Kidney glomerular epithelial cell (primary cell): ENCODE measurements around the gene GSG1L.

Source experiments
- DNase-seq: peaks from one replicate; lab custom pipeline; 2025; lab: John Stamatoyannopoulos, UW

The GSG1L gene

DNA sequence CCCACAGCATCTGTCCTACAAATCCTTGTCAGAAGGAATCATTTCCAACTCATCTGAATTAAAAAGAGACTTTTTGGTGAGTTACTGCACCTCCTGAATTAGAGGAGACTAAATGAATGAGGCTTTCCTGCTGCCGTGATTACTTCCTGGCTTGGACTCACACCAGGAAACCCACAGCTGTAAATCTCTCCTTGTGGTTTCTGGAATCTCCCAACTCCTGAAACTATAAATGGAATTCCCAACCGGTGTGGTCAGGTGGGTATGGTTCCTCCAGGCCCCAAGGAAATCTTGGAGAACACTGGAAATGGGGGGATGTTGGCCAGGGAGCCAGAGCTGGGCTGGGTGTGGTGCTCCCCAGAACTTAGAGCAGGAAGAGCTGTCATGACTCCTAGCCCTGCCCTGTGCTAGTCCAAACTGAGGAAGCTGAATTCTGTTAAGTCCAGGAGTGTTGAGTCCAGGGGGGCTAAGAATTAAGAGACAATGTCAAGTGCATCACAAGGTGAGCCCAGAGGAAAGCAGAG is 216.4 kb downstream of the GSG1L start:
- peak; percentile 38 for DNase-seq

DNA sequence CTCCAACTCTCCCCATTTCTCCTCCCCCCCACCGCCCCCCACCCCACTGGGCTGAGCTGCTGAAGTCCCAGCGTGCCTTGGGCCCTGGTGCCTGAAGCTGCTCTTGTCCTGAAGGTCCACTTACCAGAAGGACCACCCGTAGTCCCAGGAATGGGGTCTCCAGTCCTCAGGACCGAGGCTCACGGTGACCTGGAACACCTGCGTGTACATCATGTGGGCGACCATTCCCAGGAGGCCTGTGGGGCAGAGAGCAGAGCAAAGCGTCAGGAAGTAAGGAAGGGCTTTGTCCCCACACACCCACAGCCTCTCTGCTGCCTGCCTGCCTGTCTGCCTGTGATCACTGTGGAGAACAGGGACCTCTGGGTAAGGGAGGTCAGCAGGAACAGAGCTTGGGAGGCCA is 218.7 kb downstream of the GSG1L start:
- DNase-seq, result no peak

DNA sequence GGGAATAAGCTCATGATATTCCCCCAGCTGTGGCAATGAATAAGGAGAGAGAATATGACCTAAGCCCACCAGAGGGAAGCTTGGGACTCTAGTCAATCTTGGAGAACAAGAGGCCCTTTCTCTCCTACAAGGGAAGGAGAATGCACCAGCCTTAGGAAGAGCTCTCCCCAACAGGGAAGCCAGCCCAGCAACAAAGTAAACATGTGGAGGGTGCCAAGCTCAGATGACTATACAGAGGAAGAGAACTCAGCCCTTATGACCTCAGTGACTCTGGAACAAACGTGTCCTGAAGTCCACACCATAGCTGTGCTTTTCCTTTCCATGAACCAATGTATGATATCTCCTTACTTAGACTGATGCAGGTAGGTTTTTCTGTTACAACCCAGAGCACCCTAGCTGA is 219.7 kb downstream of the GSG1L start:
- no peak for DNase-seq

DNA sequence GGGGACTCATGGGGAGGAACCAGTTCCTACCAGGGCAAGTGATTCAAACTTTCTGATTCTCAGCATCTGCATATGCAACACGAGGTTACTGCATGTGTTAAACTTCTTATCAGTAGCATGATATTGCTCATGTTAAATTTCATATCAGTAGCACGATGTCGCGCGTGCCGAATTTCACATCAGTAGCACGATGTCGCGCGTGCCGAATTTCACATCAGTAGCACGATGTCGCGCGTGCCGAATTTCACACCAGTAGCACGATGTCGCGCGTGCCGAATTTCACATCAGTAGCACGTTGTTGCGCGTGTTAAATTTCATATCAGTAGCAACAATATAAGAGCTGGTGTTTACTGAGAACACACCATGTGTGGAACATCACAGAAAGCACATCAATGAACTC is 221.6 kb downstream of the GSG1L start:
- DNase-seq, result no peak

DNA sequence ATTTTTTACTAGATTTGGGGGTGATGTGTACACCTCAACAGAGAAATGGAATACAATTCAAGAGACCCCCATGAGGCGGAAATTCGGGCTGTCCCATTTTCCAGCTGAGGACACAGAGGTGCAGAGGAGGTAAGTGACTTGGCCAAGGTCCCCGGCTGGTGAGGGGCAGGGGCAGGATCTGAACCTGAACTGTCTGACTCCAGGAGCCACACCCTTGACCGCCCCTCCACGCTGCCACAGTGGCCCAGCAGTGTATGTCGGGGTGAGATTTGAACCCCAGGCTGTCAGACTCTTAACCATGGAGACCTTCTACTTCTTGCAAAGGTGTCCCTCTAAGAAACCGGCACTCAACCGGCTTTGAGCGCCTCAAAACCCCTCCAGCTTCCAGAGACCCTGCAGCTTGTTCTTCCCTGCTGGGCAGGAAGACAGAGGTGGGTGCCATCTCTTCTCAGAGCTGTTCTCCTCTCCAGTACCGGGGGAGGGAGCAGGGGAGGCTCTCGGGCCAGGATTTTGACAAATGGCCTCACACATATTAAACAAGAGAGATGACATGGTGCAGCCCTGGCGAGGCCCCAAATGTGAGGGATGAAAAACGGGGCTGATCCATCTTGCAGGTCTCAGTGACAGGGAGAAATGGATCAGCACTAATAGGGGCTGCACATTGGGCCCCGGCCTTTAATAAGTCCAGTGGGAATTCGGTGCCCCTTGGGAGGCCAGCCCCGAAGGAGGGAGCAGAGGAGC is 222.3 kb downstream of the GSG1L start:
- no peak for DNase-seq

DNA sequence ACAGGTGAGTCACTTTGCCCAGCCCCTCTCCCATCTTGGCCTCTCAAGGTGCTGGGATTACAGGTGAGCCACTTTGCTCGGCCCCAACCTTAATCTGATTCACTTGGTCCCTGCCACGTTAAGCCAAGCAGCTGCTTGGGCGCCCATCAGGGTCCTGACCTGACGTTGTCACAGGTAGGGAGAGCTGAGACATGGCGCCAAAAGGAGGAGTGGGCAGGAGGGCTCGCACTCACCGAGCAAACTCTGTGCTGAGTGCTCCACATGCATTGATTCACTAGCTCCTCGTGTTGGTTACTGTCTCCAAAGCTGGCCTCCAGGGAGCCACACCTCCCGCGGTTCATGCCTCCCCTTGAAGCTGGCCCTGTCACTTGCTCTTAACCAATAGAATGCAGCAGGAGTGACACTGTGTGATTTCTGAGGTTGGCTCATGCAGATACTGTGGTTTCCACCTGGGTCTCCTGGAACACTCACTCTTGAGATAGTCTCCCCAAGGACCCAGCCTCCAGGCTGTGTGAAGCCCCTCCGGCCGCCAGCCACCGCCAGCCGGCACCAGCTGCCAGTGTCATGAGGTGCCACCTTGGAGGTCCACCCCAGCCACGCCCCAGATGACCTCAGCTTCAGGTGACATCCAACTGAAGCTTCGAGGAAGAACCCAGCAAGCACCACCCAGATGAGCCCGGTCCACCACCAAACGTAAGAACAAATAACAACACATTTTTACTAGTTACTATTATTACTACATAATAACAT is 223.0 kb downstream of the GSG1L start:
- no peak for DNase-seq

DNA sequence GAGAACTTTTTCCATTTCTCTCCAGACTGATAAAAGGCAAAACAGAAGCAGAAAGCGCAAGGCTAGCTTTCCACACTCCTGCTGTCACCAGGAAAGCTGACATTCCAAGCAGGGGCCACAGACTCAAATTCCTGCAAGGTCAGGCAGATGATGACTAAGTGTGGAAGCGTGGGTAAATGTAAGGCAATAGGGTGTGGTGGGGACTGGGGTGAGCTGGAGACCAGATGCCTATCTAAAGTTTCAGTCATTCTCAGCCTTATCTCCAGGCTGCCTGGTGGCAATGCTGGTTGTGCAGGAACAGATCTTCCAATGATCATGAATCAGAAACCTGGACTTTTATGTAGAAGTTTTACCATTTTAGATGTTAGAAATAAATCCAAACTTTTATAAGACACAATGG is 224.1 kb downstream of the GSG1L start:
- no peak for DNase-seq

DNA sequence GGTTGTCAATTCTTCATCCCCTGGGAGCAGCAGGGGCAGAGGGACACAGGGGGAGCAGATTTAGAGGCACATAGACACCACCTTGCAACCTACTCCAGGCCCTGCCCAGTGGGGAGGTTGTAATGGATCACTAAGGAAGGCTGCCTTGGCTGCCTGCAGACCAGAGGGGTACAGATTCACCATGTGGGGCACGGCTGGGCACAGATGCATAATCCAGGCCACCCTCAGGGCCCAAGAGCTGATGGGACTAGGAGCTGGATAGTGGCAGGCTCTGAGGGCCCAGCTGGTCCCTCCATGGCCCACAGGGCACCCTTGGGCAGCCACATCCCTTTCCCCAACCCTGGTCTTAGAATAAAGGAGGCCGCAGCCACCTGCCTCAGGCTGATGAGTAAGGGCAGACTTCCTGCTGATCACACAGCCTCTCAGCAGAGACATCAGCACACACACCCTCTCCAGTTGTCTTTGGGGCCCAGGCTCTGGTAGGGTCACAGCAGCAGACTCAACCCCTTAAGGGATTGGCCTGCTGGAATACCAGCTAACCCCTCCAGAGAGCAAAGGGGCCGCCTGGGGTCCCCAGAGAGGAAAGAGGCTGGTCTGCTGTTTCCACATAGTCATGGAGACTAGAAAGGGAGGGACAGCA is 224.9 kb downstream of the GSG1L start:
- no peak for DNase-seq

DNA sequence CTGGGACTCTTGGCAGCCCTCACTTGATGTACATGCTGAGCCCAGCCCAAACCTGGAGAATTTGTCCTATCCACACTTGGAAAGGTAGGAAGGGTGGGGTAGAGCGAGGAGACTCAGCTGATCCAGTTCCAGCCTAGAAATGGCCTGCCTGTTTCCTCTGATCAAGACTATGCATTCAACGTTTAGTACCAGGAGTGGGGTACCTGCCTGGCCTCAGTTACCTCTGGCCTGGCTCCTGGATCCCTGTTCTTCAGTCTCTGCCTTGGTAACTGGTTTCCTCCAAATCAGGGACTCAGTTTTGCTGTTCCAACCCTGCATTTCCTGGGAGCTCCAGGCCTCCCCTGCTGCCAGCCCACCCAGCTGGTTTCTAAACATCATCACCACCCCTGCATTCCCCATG is 233.5 kb downstream of the GSG1L start:
- DNase-seq, result no peak

DNA sequence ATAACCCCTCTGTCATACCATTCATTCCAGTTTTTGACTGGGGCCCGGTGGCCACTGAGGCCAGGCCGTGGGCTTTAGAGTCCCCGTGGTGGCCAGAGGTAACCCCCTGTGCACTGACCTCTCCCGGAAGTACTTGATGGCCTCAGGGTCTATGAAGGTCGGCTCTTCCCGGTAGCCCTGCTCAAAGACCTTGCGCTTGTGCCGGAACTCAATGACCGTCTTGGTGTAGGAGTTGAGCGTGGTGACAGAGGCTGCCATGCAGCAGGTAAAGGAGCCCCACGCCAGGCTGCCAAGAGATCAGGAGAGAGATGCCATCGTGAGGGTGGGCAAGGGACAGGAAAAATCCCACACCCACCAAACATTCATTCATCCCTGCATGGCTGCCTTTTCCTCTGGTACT is 234.8 kb downstream of the GSG1L start:
- DNase-seq, result no peak

DNA sequence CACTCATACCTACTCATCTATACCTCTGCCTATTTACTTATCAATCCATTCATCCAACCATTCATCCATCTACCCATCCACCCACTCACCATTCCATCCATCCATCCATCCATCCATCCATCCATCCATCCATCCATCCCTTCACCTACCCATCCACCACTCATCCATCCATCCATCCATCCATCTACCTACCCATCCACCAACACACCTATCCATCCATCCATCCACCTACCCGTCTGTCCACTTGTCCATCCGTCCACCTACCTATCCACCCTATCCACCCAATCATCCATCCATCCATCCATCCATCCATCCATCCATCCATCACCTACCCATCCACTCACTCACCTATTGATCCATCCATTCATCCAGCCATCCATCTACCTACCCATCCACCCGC is 235.7 kb downstream of the GSG1L start:
- no peak for DNase-seq

DNA sequence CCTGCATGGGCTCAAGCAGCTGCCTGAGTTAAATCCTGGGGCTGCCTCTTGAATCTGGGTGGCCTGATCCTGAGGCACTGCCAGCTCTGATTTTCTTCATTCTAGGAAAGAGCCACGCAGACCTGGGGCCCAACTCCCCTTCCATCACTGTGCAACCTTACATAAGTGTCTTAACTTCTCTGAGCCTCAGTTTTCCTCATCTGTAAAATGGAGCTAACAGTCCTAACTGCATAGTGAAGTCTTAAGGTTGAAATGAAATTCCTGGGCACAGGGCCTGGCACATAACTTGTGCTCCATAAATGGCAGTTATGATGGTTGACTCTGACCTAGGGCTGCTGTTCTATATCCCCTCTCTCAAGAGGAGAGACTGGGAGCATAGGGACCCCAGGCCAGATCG is 236.6 kb downstream of the GSG1L start:
- DNase-seq, result no peak

DNA sequence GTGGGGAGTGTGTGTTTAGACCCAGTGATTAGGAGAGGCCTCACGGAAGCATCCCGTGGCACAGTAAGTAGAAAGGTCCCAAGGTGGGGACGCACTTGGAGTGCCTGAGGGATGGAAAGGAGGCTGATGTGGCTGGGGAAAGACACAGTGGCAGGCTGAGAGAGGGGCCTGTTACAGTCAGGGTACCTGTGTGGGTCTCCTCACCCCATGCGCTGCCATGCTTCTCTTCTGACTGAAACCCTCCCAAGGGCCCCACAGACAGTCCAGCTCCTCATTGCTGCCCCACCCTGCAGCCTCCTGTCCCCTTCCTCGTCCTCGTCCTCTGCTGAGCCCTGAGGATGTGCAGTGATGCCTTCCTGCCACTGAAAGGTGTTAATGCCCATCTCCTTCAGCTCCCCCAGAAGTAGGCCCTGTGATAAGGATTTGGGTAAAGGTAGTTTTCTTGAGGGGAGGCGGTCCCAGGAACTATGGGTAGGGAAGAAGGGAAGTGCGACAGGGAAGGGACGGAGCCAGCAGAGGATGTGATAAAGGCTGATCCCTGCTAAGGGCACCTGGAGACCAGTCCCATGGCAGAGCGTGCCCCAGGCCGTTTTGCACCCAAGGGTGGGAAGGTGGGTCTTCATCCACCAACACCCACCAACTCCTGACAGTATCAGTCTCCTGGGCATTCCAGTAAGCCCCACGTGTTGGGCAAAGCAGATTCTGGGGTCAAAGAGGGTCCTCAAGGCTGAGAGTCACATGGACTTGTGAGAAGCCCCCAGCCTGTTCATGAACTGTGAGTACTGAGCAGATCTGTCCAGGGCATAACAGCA is 237.2 kb downstream of the GSG1L start:
- DNase-seq, result no peak

DNA sequence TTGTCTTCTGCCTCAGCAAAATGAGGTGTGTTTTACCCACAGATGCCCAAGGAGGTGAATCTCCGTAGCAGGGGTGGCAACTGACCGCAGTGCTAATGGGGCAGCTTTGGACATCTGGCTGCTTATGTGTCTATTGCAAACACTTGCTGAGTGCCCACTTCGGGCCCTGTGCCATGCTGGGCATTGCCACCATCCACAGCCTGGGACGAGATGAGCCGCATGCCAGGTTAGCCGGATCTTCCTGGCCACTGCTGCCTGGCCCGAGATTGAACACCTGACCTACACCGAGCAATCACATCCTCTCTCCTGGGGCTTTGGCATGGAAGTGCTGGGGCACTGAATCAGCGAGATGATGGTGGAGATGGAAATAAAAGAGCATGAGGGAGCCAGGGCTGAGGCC is 238.7 kb downstream of the GSG1L start:
- DNase-seq, result no peak

DNA sequence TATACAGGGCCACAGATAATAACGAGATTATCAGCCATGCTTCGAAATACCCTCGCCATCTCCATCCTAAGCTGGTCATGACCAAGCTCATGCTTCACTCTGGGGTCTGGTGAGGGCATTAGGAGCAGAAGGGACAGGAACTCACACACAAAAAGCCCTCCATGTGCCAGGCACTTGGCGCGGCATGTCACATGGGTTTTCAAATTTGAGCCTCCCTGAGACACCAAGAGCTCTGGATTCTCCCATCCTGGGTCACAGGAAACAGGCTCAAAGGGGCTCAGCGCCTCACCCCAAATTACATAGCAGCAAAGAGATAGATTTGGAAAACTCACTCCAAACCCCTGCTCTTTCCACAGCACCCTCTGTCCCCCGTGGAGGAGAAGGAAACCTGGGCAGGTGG is 239.5 kb downstream of the GSG1L start:
- DNase-seq, result no peak

DNA sequence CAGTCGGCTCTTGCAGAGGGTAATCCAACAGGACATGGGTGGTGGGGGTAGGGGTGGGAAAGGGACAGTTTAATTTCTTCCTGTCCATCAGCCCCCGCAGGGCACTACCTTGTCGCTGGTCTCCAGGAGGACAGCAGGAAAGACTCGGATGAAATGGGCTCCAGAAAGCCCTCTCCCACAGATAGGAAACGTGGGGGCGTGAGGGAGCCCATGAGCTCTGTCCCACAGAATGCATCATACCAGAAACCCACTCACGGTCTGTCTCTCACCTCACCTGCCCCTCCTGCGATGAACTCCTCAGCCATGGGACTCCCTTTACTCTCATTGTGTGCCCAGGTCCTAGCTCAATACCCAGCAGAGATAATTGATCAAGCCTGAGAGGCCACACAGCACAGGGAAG is 240.1 kb downstream of the GSG1L start:
- DNase-seq, result no peak

DNA sequence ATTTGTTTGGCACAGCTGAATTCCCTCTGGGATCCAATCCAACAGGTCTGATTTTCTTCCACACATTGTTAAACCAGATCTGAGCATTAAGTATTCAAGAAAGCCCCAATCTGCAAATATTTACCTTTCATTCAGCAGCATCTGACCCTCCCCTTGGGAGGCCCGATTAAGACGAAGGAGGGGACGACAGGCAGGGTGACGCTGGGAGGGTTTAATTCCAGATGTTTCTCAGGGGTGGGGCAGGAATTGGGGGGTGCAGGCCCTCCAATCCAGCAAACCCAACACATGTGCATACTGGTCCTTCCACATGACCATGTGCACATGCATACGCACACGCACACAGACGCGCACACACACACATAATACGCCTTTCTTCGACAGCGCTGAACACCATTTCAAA is 240.5 kb downstream of the GSG1L start:
- no peak for DNase-seq

DNA sequence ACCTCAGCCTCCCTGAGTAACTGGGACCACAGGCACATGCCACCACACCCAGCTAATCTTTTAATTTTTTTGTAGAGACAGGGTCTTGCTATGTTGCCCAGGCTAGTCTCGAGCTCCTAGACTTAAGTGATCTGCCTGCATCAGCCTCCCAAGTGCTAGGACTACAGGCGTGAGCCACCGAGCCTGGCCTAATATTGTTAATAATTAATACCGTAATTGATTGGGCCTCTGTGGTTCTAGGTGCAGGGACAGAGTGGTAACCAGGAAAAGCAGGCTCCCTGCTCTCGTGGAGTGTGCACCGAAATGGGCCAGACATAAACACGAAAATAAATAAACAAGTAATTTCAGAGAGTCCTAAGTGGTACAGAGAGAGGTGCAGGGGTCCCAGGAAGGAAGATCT is 241.0 kb downstream of the GSG1L start:
- DNase-seq, result no peak

DNA sequence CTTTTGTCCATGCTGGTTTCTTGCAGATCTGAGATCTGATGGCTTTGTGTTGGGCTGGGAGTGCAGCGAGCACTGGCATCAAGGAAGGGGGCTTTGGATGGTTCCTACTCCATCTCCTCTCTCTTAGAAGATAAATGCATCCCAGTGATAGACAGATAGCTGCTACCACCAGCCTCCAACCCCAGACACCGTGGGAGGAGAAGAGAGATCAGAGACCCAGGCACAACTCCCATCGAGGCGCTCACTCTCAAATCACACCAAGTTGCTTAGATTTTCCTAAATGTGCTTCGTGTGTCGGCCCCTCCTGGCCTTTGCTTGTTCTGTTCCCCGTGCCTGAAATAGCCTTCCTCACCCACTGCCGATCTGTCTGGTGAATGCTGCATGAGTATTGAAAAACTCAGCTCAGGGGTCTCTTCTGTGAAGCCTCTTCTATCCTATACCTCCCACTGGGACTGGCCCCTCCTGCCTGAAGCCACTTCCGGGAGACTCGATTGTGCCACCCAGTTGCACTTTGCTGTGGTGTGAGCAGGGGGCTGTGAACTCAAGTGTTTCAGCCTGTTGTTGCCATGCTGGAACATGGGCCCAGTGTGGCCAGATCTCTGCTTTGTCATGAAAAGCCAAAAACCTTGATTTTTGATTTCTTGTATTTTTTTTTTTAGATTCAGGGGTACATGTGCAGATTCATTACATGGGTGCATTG is 242.7 kb downstream of the GSG1L start:
- DNase-seq, result no peak

DNA sequence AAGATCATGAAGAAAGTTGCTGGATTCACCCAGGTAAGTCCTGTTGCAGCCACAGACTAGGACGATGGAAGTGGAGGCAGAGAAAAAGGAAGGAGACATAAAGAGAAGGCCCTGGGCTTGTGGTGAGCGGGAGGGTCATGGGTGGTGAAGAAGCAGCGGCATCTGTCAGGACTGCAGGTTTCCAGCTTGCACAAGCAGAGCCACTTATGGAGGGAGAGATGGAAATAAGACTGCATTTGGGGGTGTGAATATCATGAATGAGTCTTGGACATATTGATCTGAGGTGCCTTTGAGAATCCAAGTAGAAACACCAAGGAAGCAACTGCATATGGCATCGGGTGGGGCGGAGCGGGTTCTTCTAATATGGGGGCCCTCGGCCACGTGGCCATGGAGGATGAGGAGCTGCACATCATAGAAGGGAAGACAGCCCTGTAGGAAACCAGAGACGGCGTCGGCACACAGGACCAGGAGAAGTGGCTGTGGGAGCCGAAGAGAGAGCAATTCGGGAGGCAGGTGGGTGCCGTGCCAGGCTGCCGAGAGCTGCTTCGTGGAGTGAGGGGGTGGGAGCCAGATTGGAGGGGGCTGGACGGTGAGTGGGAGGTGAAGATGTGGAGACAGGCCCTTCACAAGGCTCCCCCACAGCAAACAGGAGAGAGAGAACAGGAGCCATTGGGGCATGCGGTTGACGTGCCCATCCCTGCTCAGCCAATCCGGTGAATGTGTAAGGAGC is 243.5 kb downstream of the GSG1L start:
- DNase-seq, result no peak

DNA sequence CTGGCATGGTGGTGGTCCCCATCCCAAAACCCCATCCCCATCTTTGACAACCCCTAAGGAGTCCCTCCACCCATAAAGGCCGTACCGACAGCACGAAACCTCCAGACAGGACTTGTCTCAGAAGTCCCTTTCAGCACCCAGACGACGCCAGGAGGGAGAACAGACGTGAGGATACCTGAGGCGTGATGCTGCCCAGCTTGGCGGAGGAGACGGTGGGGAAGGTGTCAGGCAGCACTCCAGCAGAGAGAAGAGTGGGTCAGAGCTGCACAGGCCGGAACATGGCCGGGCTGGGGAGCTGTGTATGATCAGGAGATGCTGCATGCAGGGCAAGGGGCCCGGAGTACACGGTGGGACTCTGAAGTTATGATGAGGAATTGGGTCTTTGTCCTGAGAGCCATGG is 244.2 kb downstream of the GSG1L start:
- no peak for DNase-seq
